OCI-LY7 (cell line): Measurements from ENCODE around the gene TUBB1. TPM values are rescaled to one million over a fixed set of nuclear protein-coding genes. Genes with fewer than 3 reads are reported as not detected.

Experiments
- BruUV-seq: library from RNA; stranded (reverse); fragments of 400-500 nt; replicated peaks from 2 replicates; lab custom pipeline; 2021; lab: Mats Ljungman, UMichigan
- CTCF ChIA-PET: fragments of 300-600 bp; sonication (Branson Sonifier 250); formaldehyde crosslinking; loops from one replicate; lab custom pipeline; 2022; ENCODE audit warnings: antibody characterized with exemption; ENCODE audit not compliant: unreplicated experiment; lab: Charles Lee
- POLR2A ChIA-PET: fragments of 300-600 bp; sonication (Branson Sonifier 250); formaldehyde crosslinking; loops from one replicate; lab custom pipeline; 2022; ENCODE audit warnings: antibody characterized with exemption; lab: Charles Lee
- DNase-seq: peaks from one replicate; pipeline ENCODE4 v3.0.0-alpha.2; 2015; ENCODE audit warnings: low spot score
- H2AFZ ChIP-seq: fragments of 200-600 bp; sonication (generic), shearing (Covaris generic); 2 replicates; pipeline ENCODE4 v1.6.1; 2014; ENCODE audit warnings: mild to moderate bottlenecking, antibody characterized with exemption, low read length, moderate library complexity
- H3K27ac ChIP-seq: fragments of 200-600 bp; sonication (generic); 2 replicates; pipeline ENCODE4 v1.5.1; 2014; ENCODE audit warnings: mixed run types, low read depth, mild to moderate bottlenecking, moderate library complexity, low read length, inconsistent platforms; ENCODE audit not compliant: poor library complexity, severe bottlenecking
- H3K36me3 ChIP-seq: fragments of 200-600 bp; sonication (generic); 2 replicates; pipeline ENCODE4 v1.6.1; 2014; ENCODE audit warnings: mild to moderate bottlenecking, antibody characterized with exemption, low read length, moderate library complexity, mixed read lengths; ENCODE audit not compliant: insufficient read depth
- H3K4me1 ChIP-seq: fragments of 200-600 bp; sonication (generic); 2 replicates; pipeline ENCODE4 v1.5.1; 2014; ENCODE audit warnings: mild to moderate bottlenecking, low read length; ENCODE audit not compliant: insufficient read depth, poor library complexity, severe bottlenecking
- H3K4me2 ChIP-seq: fragments of 200-600 bp; sonication (generic); 2 replicates; pipeline ENCODE4 v1.6.1; 2014; ENCODE audit warnings: mild to moderate bottlenecking, low read length
- H3K4me3 ChIP-seq: fragments of 200-600 bp; sonication (generic); 2 replicates; pipeline ENCODE4 v1.5.1; 2014; ENCODE audit warnings: mild to moderate bottlenecking, low read depth, low read length; ENCODE audit not compliant: poor library complexity, severe bottlenecking
- H3K79me2 ChIP-seq: fragments of 200-600 bp; sonication (generic); 2 replicates; pipeline ENCODE4 v1.6.1; 2016; ENCODE audit warnings: low read depth, mild to moderate bottlenecking, low read length, moderate library complexity, mixed read lengths; ENCODE audit not compliant: insufficient read depth
- H3K9me2 ChIP-seq: fragments of 200-600 bp; sonication (generic); 2 replicates; pipeline ENCODE4 v1.6.1; 2016; ENCODE audit warnings: mild to moderate bottlenecking, low read length, mixed read lengths; ENCODE audit not compliant: insufficient read depth
- H3K9me3 ChIP-seq: fragments of 200-600 bp; sonication (generic); 2 replicates; pipeline ENCODE4 v1.6.1; 2014; ENCODE audit warnings: mild to moderate bottlenecking, mixed run types, low read length, mixed read lengths
- H4K20me1 ChIP-seq: fragments of 200-600 bp; sonication (generic); 2 replicates; pipeline ENCODE4 v1.6.1; 2014; ENCODE audit warnings: mild to moderate bottlenecking, antibody characterized with exemption, low read length, moderate library complexity, mixed read lengths; ENCODE audit not compliant: insufficient read depth
- CTCF ChIP-seq: fragments of 200-600 bp; sonication (generic); conservative IDR thresholded peaks from 2 replicates; pipeline ENCODE4 v1.5.1; 2014; ENCODE audit warnings: mild to moderate bottlenecking, antibody characterized with exemption, low read length, moderate library complexity, mixed read lengths
- EZH2phosphoT487 ChIP-seq: fragments of 200-600 bp; sonication (generic); IDR thresholded peaks from 2 replicates; pipeline ENCODE4 v1.6.1; 2018; ENCODE audit warnings: low read depth, borderline replicate concordance, mild to moderate bottlenecking, mixed run types, antibody characterized with exemption, low read length, moderate library complexity, mixed read lengths
- intact Hi-C: fragments of 100-400 bp; cut with micrococcal nuclease; formaldehyde crosslinking; loops from one replicate; pipeline ENCODE4 v1.10.0; 2022; ENCODE audit not compliant: unreplicated experiment
- total RNA-seq, 2 experiments: library from RNA; depleted of rRNA in 1 of 2; stranded (reverse); fragments of >200 nt in 1 of 2; shearing (Covaris generic) in 1 of 2; gene quantifications; 2 replicates each; pipeline ENCODE4 v1.2.3, GENCODE V29; 2014 to 2022

Gene TUBB1
- total RNA-seq, 2 experiments from 2014 or later: 0.11 TPM; not detected in 1

- Histone ChIP-seq H2AFZ (no peak overlapping the region), H3K4me2 (no peak overlapping the region)
- POLR2A ChIA-PET: interaction anchor here (0.6 to 1.8 kb wide), 2 partner anchors 20 to 774 kb away, joined by 3 to 6 read pairs; partner anchors contain the start of gene PRELID3B
These were observed 44.4 kb downstream of the TUBB1 start for GRCh38 chr20:59063358-59064213.

DNA sequence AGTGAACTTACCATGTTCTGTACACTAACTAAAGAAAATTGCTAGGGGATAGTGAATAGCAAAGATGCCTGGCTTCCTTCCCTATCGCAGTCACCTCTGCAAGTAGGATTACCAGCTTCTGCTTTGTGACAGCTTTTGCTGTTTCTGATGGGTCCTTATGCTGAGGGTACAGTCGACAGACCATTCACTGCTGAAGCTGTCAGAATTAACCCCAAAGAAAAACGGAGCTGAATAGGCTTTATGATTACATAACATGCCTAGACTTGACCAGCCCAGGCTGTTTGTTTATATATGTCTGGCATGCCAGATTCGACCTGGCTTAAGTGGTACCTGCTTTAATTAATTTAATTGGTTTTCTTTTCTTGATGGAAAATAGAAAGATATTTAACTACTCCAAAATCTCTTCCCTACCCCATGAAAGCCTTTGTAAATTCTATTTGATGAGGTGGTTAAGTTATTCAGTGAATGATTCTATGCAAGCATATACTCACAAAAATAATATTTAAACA is 45.0 kb downstream of the TUBB1 start:
- H3K4me2 ChIP-seq: no peak overlapping the region
- no peaks in the 10 kb centered on the region for H4K20me1 ChIP-seq
- H2AFZ ChIP-seq: no peak overlapping the region
- H3K9me3 ChIP-seq: no peaks in the 10 kb centered on the region
- no TSS peak for BruUV-seq
- CTCF ChIA-PET: no interaction called here
- intact Hi-C loops: no loop called here
- H3K4me1 ChIP-seq: no peaks in the 10 kb centered on the region
- POLR2A ChIA-PET: no interaction called here
- TF ChIP-seq CTCF: no peak
- TF ChIP-seq EZH2phosphoT487: no peak
- no peak for DNase-seq
- H3K9me2 ChIP-seq: no peaks in the 10 kb centered on the region
- no peak overlapping the region for H3K4me3 ChIP-seq
- H3K27ac ChIP-seq: no peak overlapping the region
- no peaks in the 10 kb centered on the region for H3K36me3 ChIP-seq
- no peaks in the 10 kb centered on the region; the same call in 1 of the 2 replicates for H3K79me2 ChIP-seq

More at GRCh38 chr20:59063358-59064213, 44.4 kb downstream of the TUBB1 start:
- Histone ChIP-seq H3K27ac (no peak overlapping the region), H3K79me2 (no peaks in the 10 kb centered on the region; the same call in 1 of the 2 replicates), H4K20me1 (no peaks in the 10 kb centered on the region), H3K9me2 (no peaks in the 10 kb centered on the region), H3K4me3 (no peak overlapping the region), H3K36me3 (no peaks in the 10 kb centered on the region), H3K9me3 (no peaks in the 10 kb centered on the region), H3K4me1 (no peaks in the 10 kb centered on the region)
- CTCF ChIA-PET: no interaction called here
- DNase-seq: no peak
- BruUV-seq: no TSS peak
- TF ChIP-seq EZH2phosphoT487: no peak
- no peak for TF ChIP-seq CTCF
- intact Hi-C loops: no loop called here

GRCh38 chr20:59068534-59068933 is 49.3 kb downstream of the TUBB1 start:
- no peak overlapping the region for H3K4me2 ChIP-seq
- no peaks in the 10 kb centered on the region for H4K20me1 ChIP-seq
- H3K4me1 ChIP-seq: no peaks in the 10 kb centered on the region
- H3K36me3 ChIP-seq: no peaks in the 10 kb centered on the region
- POLR2A ChIA-PET: no interaction called here
- no peak overlapping the region for H3K4me3 ChIP-seq
- CTCF ChIA-PET: no interaction called here
- H3K9me2 ChIP-seq: no peaks in the 10 kb centered on the region
- no TSS peak for BruUV-seq
- TF ChIP-seq EZH2phosphoT487 (no peak), CTCF (no peak)
- H3K79me2 ChIP-seq: no peaks in the 10 kb centered on the region
- no peak for DNase-seq
- no peak overlapping the region for H3K27ac ChIP-seq
- H3K9me3 ChIP-seq: no peaks in the 10 kb centered on the region
- intact Hi-C loops: no loop called here
- H2AFZ ChIP-seq: no peak overlapping the region
